ENCODE measurements around the gene USP12. TPM values are rescaled to one million over a fixed set of nuclear protein-coding genes. Genes with fewer than 3 reads are reported as not detected.

USP12 gene
- polyA plus RNA-seq, 3 donors = 12.8 to 23.4 (median 14.5) TPM

DNA sequence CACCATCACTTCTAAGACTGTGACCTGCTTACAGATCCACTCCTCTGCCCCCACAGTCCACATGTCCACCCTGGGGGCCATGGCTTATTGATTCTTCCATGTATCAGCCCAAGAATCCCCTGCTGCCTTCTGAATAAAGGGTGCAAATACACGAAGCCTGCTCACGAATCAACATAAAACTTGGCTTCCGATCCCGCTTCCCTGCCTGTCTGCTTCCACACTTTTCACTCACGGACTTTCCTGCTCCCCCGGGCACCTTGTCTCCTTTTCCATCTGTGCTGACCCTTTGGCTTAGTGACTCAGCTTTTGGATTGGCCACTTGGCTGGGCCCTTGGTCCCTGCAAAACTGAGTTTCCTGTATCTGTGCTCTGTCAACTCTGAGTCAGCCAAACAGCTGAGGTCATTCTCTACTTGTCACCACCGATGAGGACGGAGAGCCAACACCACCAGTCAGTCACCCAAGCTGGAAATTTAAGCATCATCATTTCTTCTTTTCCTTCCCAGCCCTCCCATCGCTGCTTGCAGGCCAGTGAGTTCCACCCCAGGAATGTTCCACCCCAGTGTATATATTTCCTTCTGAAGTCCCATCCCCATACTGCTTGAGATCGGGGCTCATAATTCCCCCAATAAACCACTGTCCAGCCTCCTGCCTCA, 11.4 kb upstream of the USP12 start:
- Histone ChIP-seq H3K9me3 (replicated peaks in 1 of 2; ENCODE audit: control insufficient read depth in 1 of 2, insufficient read depth in 1 of 2, low read length in 2 of 2) (no peaks in the 10 kb centered on the region), H3K79me2 (ENCODE audit: insufficient read depth, low read length) (no peaks in the 10 kb centered on the region), H3K27ac (ENCODE audit: low read depth in 1 of 2, low read length in 2 of 2) (no peak overlapping the region), H3K9ac (ENCODE audit: insufficient read depth, low read length, poor library complexity, severe bottlenecking) (no peak overlapping the region), H3K4me2 (replicated peaks; ENCODE audit: extremely low read depth, low read length, poor library complexity, severe bottlenecking) (no peak overlapping the region), H3K36me3 (replicated peaks in 1 of 2; ENCODE audit: control insufficient read depth in 1 of 2, insufficient read depth in 2 of 2, low read length in 2 of 2) (no peaks in the 10 kb centered on the region), H3K27me3 (ENCODE audit: control insufficient read depth in 2 of 2, insufficient read depth in 2 of 2, low read length in 2 of 2) (no peaks in the 10 kb centered on the region), H3K4me3 (replicated peaks in 1 of 3; ENCODE audit: low read depth in 2 of 3, low read length in 3 of 3) (no peak overlapping the region), H2AFZ (ENCODE audit: insufficient read depth, low read depth, low read length, poor library complexity, severe bottlenecking) (no peak overlapping the region), H3K4me1 (ENCODE audit: control insufficient read depth in 1 of 2, insufficient read depth in 2 of 2, low read length in 2 of 2) (peaks cover 4% of the 10 kb centered on the region in 2 donors), H4K20me1 (ENCODE audit: insufficient read depth, low read length) (no peaks in the 10 kb centered on the region)
- H3K4me1 Mint-ChIP-seq = peaks cover 9% of the 10 kb centered on the region
- intact Hi-C loops (cut with micrococcal nuclease) = no loop called here
- peaks cover 2 to 6% (median 4%) of the 10 kb centered on the region in 3 donors for H3K27me3 Mint-ChIP-seq (ENCODE audit: low read depth in 3 of 3)
- H3K9me3 Mint-ChIP-seq = peaks cover 0 to 2% (median 0%) of the 10 kb centered on the region in 7 donors
- H3K36me3 Mint-ChIP-seq = no peaks in the 10 kb centered on the region
- peak in 1 of 3 donors; percentile 56 for DNase-seq
- no peak overlapping the region for H3K27ac Mint-ChIP-seq
- WGBS (ENCODE audit: insufficient coverage) = 89% methylated on average over 10 of the region's 10 CpGs
- peak overlapping the region in 1 of 2 donors; percentile 21 for H3K4me3 Mint-ChIP-seq
- TF ChIP-seq, protein P1, sequence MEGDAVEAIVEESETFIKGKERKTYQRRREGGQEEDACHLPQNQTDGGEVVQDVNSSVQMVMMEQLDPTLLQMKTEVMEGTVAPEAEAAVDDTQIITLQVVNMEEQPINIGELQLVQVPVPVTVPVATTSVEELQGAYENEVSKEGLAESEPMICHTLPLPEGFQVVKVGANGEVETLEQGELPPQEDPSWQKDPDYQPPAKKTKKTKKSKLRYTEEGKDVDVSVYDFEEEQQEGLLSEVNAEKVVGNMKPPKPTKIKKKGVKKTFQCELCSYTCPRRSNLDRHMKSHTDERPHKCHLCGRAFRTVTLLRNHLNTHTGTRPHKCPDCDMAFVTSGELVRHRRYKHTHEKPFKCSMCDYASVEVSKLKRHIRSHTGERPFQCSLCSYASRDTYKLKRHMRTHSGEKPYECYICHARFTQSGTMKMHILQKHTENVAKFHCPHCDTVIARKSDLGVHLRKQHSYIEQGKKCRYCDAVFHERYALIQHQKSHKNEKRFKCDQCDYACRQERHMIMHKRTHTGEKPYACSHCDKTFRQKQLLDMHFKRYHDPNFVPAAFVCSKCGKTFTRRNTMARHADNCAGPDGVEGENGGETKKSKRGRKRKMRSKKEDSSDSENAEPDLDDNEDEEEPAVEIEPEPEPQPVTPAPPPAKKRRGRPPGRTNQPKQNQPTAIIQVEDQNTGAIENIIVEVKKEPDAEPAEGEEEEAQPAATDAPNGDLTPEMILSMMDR (IDR thresholded peaks at IDR 0.05) = no peak

DNA sequence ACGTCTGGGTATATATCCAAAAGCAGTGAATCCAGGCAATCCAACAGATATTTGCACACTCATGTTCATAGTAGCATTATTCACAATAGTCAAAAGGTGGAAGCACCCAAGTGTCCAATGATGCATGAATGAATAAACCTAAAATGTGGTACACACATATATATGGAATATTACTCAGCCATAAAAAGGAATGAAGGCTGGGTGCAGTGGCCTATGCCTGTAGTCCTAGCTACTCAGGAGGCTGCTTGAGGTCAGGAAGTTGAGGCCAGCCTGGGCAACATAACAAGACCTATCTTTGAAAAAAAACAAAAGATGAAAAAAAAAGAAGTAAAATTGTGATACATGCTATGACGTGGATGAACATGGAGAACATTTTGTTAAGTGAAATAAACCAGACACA, 10.4 kb upstream of the USP12 start:
- Histone ChIP-seq H3K27me3 (ENCODE audit: control insufficient read depth in 2 of 2, insufficient read depth in 2 of 2, low read length in 2 of 2) (no peaks in the 10 kb centered on the region), H3K4me3 (replicated peaks in 1 of 3; ENCODE audit: low read depth in 2 of 3, low read length in 3 of 3) (no peak overlapping the region), H3K9me3 (replicated peaks in 1 of 2; ENCODE audit: control insufficient read depth in 1 of 2, insufficient read depth in 1 of 2, low read length in 2 of 2) (no peaks in the 10 kb centered on the region), H3K4me2 (replicated peaks; ENCODE audit: extremely low read depth, low read length, poor library complexity, severe bottlenecking) (no peak overlapping the region), H2AFZ (ENCODE audit: insufficient read depth, low read depth, low read length, poor library complexity, severe bottlenecking) (no peak overlapping the region), H3K27ac (ENCODE audit: low read depth in 1 of 2, low read length in 2 of 2) (no peak overlapping the region), H3K79me2 (ENCODE audit: insufficient read depth, low read length) (no peaks in the 10 kb centered on the region), H4K20me1 (ENCODE audit: insufficient read depth, low read length) (no peaks in the 10 kb centered on the region), H3K36me3 (replicated peaks in 1 of 2; ENCODE audit: control insufficient read depth in 1 of 2, insufficient read depth in 2 of 2, low read length in 2 of 2) (no peaks in the 10 kb centered on the region), H3K4me1 (ENCODE audit: control insufficient read depth in 1 of 2, insufficient read depth in 2 of 2, low read length in 2 of 2) (peaks cover 13 to 14% of the 10 kb centered on the region in 2 donors), H3K9ac (ENCODE audit: insufficient read depth, low read length, poor library complexity, severe bottlenecking) (no peak overlapping the region)
- no peaks in the 10 kb centered on the region for H3K36me3 Mint-ChIP-seq
- no peak for DNase-seq
- intact Hi-C loops (cut with micrococcal nuclease) = no loop called here
- peaks cover 0 to 2% (median 0%) of the 10 kb centered on the region in 7 donors for H3K9me3 Mint-ChIP-seq
- no peak overlapping the region for H3K27ac Mint-ChIP-seq
- TF ChIP-seq, protein P1 (IDR thresholded peaks at IDR 0.05) = no peak
- peaks cover 2 to 6% (median 4%) of the 10 kb centered on the region in 3 donors for H3K27me3 Mint-ChIP-seq (ENCODE audit: low read depth in 3 of 3)
- peaks cover 17% of the 10 kb centered on the region for H3K4me1 Mint-ChIP-seq
- no peak overlapping the region for H3K4me3 Mint-ChIP-seq
- no CpG with 5 or more reads among the region's 2 CpGs for WGBS (ENCODE audit: insufficient coverage)

All from CD14-positive monocyte (primary cell).